ENCODE data around the gene SRP9.
"Not testable (repeated sequence)": the region's sequence is repeated elsewhere in the genome, so short reads cannot be mapped to it uniquely, and the experiment has no call there.

SRP9 gene

GRCh38 chr1:225748529-225748928, 29.1 kb upstream of the SRP9 start:
- H3K4me3 ChIP-seq (ENCODE audit: low read length): no peak overlapping the region
- TF ChIP-seq ZNF274 (IDR thresholded peaks at IDR 0.05; ENCODE audit: low read depth, low read length): no peak

- H3K4me3 ChIP-seq (ENCODE audit: low read length): no peak overlapping the region
- no peak for TF ChIP-seq ZNF274 (IDR thresholded peaks at IDR 0.05; ENCODE audit: low read depth, low read length)
These were observed 27.9 kb upstream of the SRP9 start for GRCh38 chr1:225749706-225750105.

GRCh38 chr1:225750420-225750819, 27.2 kb upstream of the SRP9 start:
- no peak overlapping the region for H3K4me3 ChIP-seq (ENCODE audit: low read length)
- TF ChIP-seq ZNF274 (IDR thresholded peaks at IDR 0.05; ENCODE audit: low read depth, low read length): no peak

- no peak overlapping the region for H3K4me3 ChIP-seq (ENCODE audit: low read length)
- TF ChIP-seq ZNF274 (IDR thresholded peaks at IDR 0.05; ENCODE audit: low read depth, low read length): no peak
These were observed 26.5 kb upstream of the SRP9 start for GRCh38 chr1:225750875-225751824.

GRCh38 chr1:225752245-225752644, 25.4 kb upstream of the SRP9 start:
- TF ChIP-seq ZNF274 (IDR thresholded peaks at IDR 0.05; ENCODE audit: low read depth, low read length): no peak
- no peak overlapping the region for H3K4me3 ChIP-seq (ENCODE audit: low read length)

- TF ChIP-seq ZNF274 (IDR thresholded peaks at IDR 0.05; ENCODE audit: low read depth, low read length): no peak
- H3K4me3 ChIP-seq (ENCODE audit: low read length): no peak overlapping the region
These were observed 22.5 kb upstream of the SRP9 start for GRCh38 chr1:225754940-225755641.

GRCh38 chr1:225755671-225756319, 21.8 kb upstream of the SRP9 start:
- H3K4me3 ChIP-seq (ENCODE audit: low read length): no peak overlapping the region
- TF ChIP-seq ZNF274 (IDR thresholded peaks at IDR 0.05; ENCODE audit: low read depth, low read length): no peak

GRCh38 chr1:225757927-225758656, 19.5 kb upstream of the SRP9 start:
- TF ChIP-seq ZNF274 (IDR thresholded peaks at IDR 0.05; ENCODE audit: low read depth, low read length): no peak
- H3K4me3 ChIP-seq (ENCODE audit: low read length): no peak overlapping the region

GRCh38 chr1:225759972-225760371, 17.7 kb upstream of the SRP9 start:
- not testable (repeated sequence) for H3K4me3 ChIP-seq (ENCODE audit: low read length)

- no peak overlapping the region for H3K4me3 ChIP-seq (ENCODE audit: low read length)
- no peak for TF ChIP-seq ZNF274 (IDR thresholded peaks at IDR 0.05; ENCODE audit: low read depth, low read length)
These were observed 17.1 kb upstream of the SRP9 start for GRCh38 chr1:225760531-225760930.

GRCh38 chr1:225761395-225761794, 16.2 kb upstream of the SRP9 start:
- H3K4me3 ChIP-seq (ENCODE audit: low read length): not testable (repeated sequence)

GRCh38 chr1:225762002-225762441, 15.6 kb upstream of the SRP9 start:
- TF ChIP-seq ZNF274 (IDR thresholded peaks at IDR 0.05; ENCODE audit: low read depth, low read length): no peak
- no peak overlapping the region for H3K4me3 ChIP-seq (ENCODE audit: low read length)

GRCh38 chr1:225762444-225762843, 15.2 kb upstream of the SRP9 start:
- H3K4me3 ChIP-seq (ENCODE audit: low read length): no peak overlapping the region
- no peak for TF ChIP-seq ZNF274 (IDR thresholded peaks at IDR 0.05; ENCODE audit: low read depth, low read length)
